Fibroblast of skin of right biceps (primary cell): ENCODE data around the gene EIF4H.

Experiments
- DNase-seq: peaks from one replicate; pipeline ENCODE4 v3.0.0-alpha.2; 2013

Gene EIF4H

DNA sequence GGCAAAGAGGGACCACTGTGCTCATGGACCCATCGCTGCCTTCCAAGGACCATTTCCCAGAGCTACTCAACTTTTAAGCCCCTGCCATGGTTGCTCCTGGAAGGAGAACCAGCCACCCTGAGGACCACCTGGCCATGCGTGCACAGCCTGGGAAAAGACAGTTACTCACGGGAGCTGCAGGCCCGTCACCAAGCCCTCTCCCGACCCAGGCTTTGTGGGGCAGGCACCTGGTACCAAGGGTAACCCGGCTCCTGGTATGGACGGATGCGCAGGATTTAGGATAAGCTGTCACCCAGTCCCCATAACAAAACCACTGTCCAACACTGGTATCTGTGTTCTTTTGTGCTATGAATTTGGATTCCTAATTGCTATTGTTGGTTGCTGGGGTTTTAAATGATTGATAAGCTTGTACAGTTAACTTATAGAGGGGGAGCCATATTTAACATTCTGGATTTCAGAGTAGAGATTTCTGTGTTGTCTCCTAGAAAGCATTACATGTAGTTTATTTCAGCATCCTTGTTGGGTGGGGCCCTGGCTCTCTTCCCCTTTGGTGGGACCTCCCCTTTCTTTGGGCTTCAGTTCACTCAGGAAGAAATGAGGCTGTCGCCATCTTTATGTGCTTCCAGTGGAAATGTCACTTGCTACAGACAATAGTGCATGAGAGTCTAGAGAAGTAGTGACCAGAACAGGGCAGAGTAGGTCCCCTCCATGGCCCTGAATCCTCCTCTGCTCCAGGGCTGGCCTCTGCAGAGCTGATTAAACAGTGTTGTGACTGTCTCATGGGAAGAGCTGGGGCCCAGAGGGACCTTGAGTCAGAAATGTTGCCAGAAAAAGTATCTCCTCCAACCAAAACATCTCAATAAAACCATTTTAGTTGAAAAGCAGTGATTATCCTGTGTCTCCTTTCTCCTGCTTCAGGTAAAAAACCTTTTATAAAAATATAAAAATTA lies 55.1 kb downstream of the EIF4H start:
- DNase-seq: no peak

DNA sequence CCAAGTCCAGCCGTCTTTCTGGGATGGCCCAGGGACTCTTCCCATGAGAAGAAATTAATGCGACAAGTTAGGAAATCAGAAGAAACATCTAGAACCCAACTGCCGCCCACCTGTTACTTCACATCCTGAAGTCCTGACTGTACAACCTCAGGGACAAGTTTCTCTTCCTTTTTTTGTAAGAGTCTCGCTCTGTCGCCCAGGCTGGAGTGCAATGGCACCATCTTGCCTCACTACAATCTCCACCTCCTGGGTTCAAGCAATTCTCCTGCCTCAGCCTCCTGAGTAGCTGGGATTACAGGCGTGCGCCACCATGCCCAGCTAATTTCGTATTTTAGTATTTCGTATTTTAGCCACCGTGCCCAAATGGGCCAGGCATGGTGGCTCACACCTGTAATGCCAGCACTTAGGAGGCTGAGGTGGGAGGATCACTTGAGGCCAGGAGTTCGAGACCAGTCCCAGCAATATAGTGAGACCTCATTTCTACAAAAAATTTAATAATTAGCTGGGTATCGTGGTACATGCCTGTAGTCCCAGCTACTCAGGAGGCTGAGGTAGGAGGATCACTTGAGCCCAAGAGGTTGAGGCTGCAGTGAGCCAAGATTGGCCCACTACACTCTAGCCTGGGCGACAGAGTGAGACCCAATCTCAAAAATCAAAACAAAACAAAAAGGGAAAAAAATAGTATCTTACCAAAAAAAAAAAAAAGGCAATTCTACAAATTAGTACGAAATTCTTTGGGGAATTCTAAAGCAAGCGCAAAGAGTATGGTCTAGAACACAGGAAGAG lies 56.5 kb downstream of the EIF4H start:
- DNase-seq: no peak

DNA sequence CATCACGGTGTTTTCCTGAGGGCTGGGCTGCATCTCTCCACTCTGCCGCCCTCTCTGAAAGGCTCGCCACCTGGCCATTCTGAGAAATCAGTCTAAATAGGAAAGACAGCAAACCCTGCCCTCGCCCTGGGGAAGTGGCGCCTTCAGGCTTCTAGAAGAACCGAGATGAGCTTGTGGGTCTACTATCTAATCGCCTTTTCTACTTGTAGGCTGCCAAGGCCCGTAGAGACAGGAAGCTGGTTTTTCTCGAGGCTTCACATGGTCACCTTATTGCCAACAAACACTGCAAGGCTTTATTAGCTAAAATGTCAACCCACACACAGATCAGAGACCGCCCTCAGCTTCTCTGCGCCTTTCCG lies 57.1 kb downstream of the EIF4H start:
- no peak for DNase-seq

DNA sequence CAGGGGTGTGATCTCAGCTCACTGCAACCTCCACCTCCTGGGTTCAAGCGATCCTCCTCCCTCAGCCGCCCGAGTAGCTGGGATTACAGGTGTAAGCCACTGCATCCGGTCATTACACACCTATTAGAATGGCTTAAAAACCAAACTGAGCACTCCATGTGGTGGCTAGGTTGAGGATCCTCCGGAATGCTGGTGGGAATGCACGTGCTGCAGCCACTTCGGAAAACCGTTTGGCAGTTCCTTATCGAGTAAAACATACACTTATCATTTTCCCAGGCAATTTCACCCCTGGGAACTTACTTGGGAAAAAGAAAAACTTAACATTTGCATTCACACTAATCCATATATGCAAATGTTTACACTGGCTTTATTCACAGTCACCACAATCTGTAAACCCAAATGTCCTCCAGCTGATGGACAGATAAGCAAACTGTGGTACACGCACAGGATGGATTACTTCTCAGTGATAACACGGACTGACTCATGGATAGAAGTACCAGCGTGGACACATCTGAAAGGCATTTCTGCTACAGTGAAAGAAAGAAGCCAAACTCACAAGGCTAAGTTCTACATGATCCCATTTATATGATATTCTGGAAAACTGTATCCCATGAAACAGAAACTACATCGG lies 59.6 kb downstream of the EIF4H start:
- peak; percentile 47 for DNase-seq

DNA sequence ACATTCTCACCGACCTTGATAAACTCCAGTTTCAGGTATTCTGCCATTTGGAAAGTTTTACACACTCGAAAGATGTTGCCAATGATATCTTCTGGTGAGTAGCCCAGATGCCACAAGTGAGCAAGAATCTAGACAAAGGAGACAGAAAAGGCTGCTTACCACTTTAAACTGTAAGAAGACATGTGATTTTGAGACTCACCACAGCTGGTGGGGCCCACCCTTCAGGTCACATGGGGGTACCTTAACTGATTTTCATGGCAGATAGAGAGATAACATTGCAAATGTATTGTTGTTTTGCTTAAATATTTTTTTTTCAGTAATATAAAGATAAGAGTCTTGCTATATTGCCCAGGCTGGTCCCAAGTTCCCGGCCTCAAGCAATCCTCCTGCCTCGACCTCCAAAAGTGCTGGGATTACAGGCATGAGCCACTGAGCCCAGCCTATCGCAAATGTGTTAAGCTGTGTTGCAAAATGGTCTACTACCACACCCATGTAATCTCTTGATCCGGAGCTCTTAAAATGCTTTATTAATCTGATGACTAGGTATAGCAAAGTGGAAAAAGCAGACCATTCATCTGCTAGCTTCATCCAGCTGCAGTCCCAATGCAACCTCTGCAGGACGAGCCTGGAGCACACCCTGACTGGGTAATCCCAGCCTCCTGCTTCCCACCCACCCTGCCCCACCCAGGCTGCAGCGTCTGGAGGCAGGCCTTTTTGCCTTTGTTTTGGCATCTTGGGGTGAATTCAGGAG lies 61.5 kb downstream of the EIF4H start:
- no peak for DNase-seq

DNA sequence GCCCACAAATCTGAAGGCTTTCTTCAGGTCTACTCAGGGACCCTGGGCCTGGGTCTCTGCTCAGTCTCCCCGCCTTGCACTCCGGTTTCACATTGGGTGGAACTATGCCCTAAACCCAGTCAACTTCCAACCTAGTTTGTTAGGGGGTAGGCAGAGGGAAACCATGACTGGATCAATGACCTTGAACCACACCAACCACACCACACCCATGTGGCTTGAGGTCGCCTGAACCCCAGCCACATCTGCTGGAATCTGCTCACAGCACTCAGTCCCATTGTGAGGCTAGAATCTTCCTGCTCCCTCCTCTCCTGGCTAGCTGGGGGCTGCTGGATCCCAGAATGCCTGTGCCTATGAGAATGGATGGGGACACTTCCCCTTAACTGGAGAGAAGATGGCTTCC lies 62.1 kb downstream of the EIF4H start:
- no peak for DNase-seq

DNA sequence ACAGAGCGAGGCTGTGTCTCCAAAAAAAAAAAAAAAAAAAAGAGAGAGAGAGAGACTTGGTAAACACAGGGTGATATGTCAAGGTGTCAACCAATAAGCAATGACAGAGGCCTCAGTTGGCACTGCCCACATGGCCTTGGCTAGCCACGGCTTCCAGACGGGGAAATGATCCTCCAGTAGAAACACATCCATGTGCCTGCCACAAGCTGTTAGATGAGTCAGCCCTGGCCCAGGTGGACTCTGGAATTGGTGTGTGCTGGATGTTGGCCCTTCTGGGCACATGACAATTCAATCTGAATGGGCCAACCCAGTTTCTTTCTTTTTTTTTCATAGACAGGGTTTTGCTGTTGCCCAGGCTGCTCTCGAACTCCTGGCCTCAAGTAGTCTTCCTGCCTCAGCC lies 66.3 kb downstream of the EIF4H start:
- no peak for DNase-seq

DNA sequence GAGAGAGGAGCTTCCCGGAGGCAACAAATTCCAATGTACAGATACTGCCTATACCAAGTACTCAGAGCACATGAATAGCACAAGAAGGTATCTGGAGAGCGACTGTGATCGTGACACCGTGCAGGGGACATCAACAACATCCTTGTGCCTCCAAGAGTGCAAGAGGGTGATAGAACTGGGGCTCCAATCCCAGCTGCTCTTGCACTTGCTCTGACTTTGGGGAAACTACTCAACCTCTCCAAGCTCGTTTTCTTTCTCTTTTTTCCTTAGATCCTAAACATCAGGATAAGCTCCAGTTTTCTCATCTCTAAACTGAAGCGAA lies 67.9 kb downstream of the EIF4H start:
- no peak for DNase-seq

DNA sequence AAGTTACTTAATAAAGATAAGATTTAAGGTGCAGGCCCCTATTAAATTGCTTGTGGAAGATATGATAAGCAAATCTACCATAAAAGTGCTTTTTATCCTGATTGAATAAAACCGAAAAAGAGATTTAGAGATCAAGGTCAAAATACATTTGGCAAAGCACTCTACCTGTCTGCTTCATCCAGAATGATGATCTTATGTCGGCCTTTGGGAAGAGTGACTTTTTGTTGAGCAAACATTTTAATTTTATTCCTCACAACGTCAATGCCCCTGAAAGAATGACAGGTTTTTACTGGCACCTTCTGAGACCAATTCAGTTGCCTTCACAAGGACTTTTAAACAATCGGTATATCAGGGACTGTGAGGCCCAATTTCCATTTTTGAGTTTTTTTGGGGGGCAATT lies 72.3 kb downstream of the EIF4H start:
- DNase-seq: no peak
